ENCODE measurements around the gene ZBTB17.

DNA sequence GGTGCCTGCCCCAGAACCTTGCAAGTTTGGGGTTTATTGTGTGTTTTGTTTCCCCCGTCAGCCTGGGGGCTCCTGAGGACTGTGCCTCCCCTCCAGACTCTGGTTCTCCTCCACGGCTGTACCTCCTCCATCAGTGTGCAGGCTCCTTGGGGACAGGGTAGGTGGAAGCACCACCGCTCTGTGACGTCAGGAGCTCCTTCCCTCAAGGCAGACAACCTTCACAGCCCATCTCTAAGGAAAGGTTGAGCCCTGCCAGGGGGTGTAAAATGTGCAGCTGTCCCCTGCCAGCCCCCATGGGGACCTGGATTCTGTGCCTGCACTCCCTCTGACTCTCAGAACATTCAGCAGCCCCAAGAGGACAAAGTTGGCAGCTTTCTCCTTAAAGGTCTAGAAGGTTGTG is 42.4 kb upstream of the ZBTB17 start:
- TF ChIP-seq, protein P1, sequence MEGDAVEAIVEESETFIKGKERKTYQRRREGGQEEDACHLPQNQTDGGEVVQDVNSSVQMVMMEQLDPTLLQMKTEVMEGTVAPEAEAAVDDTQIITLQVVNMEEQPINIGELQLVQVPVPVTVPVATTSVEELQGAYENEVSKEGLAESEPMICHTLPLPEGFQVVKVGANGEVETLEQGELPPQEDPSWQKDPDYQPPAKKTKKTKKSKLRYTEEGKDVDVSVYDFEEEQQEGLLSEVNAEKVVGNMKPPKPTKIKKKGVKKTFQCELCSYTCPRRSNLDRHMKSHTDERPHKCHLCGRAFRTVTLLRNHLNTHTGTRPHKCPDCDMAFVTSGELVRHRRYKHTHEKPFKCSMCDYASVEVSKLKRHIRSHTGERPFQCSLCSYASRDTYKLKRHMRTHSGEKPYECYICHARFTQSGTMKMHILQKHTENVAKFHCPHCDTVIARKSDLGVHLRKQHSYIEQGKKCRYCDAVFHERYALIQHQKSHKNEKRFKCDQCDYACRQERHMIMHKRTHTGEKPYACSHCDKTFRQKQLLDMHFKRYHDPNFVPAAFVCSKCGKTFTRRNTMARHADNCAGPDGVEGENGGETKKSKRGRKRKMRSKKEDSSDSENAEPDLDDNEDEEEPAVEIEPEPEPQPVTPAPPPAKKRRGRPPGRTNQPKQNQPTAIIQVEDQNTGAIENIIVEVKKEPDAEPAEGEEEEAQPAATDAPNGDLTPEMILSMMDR (conservative IDR thresholded peaks at IDR 0.05; ENCODE audit: low read length) = no peak
- no peak for TF ChIP-seq EZH2phosphoT487 (IDR thresholded peaks at IDR 0.05; ENCODE audit: borderline replicate concordance)

Data from Loucy (cell line).